ENCODE results near the gene AKT3. TPM values are rescaled to one million over a fixed set of nuclear protein-coding genes. Genes with fewer than 3 reads are reported as not detected.

Gene AKT3
- total RNA-seq, 2 donors from 2014 or later: 46.0 to 85.8 TPM

- peaks cover 21 to 56% of the 10 kb centered on the region in 2 donors for H3K4me1 ChIP-seq (ENCODE audit: control insufficient read depth in 1 of 2, low read depth in 2 of 2)
- no peak overlapping the region for H3K4me3 ChIP-seq
- no peak overlapping the region for H3K27ac ChIP-seq
- no peak for DNase-seq (ENCODE audit: low spot score)
- no peaks in the 10 kb centered on the region for H3K27me3 ChIP-seq (replicated peaks; ENCODE audit: insufficient read depth)
- no peaks in the 10 kb centered on the region for H3K9me3 ChIP-seq
- no peaks in the 10 kb centered on the region for H3K36me3 ChIP-seq
- TF ChIP-seq CTCF (IDR thresholded peaks at IDR 0.05): no peak
- no peak for ATAC-seq (ENCODE audit: insufficient number of reproducible peaks, low FRiP score, low read depth)
Measured at GRCh38 chr1:243712242-243712641, 137.8 kb downstream of the AKT3 start.

GRCh38 chr1:243710467-243710866 is 139.6 kb downstream of the AKT3 start:
- peaks cover 17 to 51% of the 10 kb centered on the region in 2 donors for H3K4me1 ChIP-seq (ENCODE audit: control insufficient read depth in 1 of 2, low read depth in 2 of 2)
- no peaks in the 10 kb centered on the region for H3K27me3 ChIP-seq (replicated peaks; ENCODE audit: insufficient read depth)
- peak overlapping the region; percentile 18 for H3K4me3 ChIP-seq
- no peak for DNase-seq (ENCODE audit: low spot score)
- no peak for TF ChIP-seq CTCF (IDR thresholded peaks at IDR 0.05)
- no peaks in the 10 kb centered on the region for H3K36me3 ChIP-seq
- peak overlapping the region; percentile 39 to 45 for H3K27ac ChIP-seq
- no peak for ATAC-seq (ENCODE audit: insufficient number of reproducible peaks, low FRiP score, low read depth)
- no peaks in the 10 kb centered on the region for H3K9me3 ChIP-seq

- H3K27me3 ChIP-seq (replicated peaks; ENCODE audit: insufficient read depth): no peaks in the 10 kb centered on the region
- DNase-seq (ENCODE audit: low spot score) (no peak), ATAC-seq (ENCODE audit: insufficient number of reproducible peaks, low FRiP score, low read depth) (no peak)
- H3K4me3 ChIP-seq: no peak overlapping the region
- TF ChIP-seq CTCF (IDR thresholded peaks at IDR 0.05): no peak
- no peaks in the 10 kb centered on the region for H3K36me3 ChIP-seq
- peaks cover 13 to 35% of the 10 kb centered on the region in 2 donors for H3K4me1 ChIP-seq (ENCODE audit: control insufficient read depth in 1 of 2, low read depth in 2 of 2)
- no peak overlapping the region for H3K27ac ChIP-seq
- no peaks in the 10 kb centered on the region for H3K9me3 ChIP-seq
Measured at GRCh38 chr1:243708210-243708609, 141.8 kb downstream of the AKT3 start.

- no peak for TF ChIP-seq CTCF (IDR thresholded peaks at IDR 0.05)
- Histone ChIP-seq H3K27ac (no peak overlapping the region), H3K4me1 (ENCODE audit: control insufficient read depth in 1 of 2, low read depth in 2 of 2) (peaks cover 9 to 24% of the 10 kb centered on the region in 2 donors), H3K4me3 (no peak overlapping the region), H3K9me3 (no peaks in the 10 kb centered on the region), H3K36me3 (no peaks in the 10 kb centered on the region), H3K27me3 (replicated peaks; ENCODE audit: insufficient read depth) (no peaks in the 10 kb centered on the region)
- ATAC-seq (ENCODE audit: insufficient number of reproducible peaks, low FRiP score, low read depth) (no peak), DNase-seq (ENCODE audit: low spot score) (no peak)
Measured at GRCh38 chr1:243706563-243706962, 143.5 kb downstream of the AKT3 start.

GRCh38 chr1:243705585-243705984 is 144.5 kb downstream of the AKT3 start:
- Histone ChIP-seq H3K4me1 (ENCODE audit: control insufficient read depth in 1 of 2, low read depth in 2 of 2) (peaks cover 9 to 14% of the 10 kb centered on the region in 2 donors), H3K4me3 (no peak overlapping the region), H3K27ac (no peak overlapping the region), H3K36me3 (no peaks in the 10 kb centered on the region), H3K27me3 (replicated peaks; ENCODE audit: insufficient read depth) (no peaks in the 10 kb centered on the region), H3K9me3 (no peaks in the 10 kb centered on the region)
- ATAC-seq (ENCODE audit: insufficient number of reproducible peaks, low FRiP score, low read depth) (no peak), DNase-seq (ENCODE audit: low spot score) (no peak)
- TF ChIP-seq CTCF (IDR thresholded peaks at IDR 0.05): no peak

Measured in thoracic aorta (tissue), 2 donors.